Measurements from ENCODE around the gene ANXA8. TPM values are rescaled to one million over a fixed set of nuclear protein-coding genes. Genes with fewer than 3 reads are reported as not detected.

Gene ANXA8
- total and polyA plus RNA-seq, 12 donors, result 0.09 to 1.2 (median 0.41) TPM; not detected in 8

- no peak for ATAC-seq
- no peak for TF ChIP-seq CTCF (IDR thresholded peaks at IDR 0.05)
- H3K4me1 ChIP-seq, result no peaks in the 10 kb centered on the region
- DNase-seq, result no peak
- no peak overlapping the region for H3K4me3 ChIP-seq
- no peak overlapping the region for H3K27ac ChIP-seq
- no peaks in the 10 kb centered on the region for H3K27me3 ChIP-seq
- H3K9me3 ChIP-seq, result peaks cover 0 to 4% (median 0%) of the 10 kb centered on the region in 11 donors
- H3K36me3 ChIP-seq, result no peaks in the 10 kb centered on the region
- 77 to 78% methylated on average over 4 of the region's 4 CpGs for WGBS, 2 donors
- intact Hi-C loops (cut with DNase I), result no loop called here
Observed at GRCh38 chr10:47423476-47423875, 60.4 kb downstream of the ANXA8 start.

GRCh38 chr10:47421057-47421952 is 62.6 kb downstream of the ANXA8 start:
- Histone ChIP-seq H3K27me3 (no peaks in the 10 kb centered on the region), H3K36me3 (no peaks in the 10 kb centered on the region), H3K4me1 (no peaks in the 10 kb centered on the region), H3K27ac (no peak overlapping the region), H3K4me3 (no peak overlapping the region), H3K9me3 (no peaks in the 10 kb centered on the region)
- DNase-seq, result no peak
- no peak for TF ChIP-seq CTCF (IDR thresholded peaks at IDR 0.05)
- no peak for ATAC-seq
- intact Hi-C loops (cut with DNase I), result no loop called here
- whole genome bisulfite sequencing, 2 donors, result 85 to 86% methylated on average over 7 of the region's 7 CpGs

- intact Hi-C loops (cut with DNase I), result no loop called here
- Histone ChIP-seq H3K36me3 (no peaks in the 10 kb centered on the region), H3K4me3 (no peak overlapping the region), H3K27ac (no peak overlapping the region), H3K27me3 (no peaks in the 10 kb centered on the region), H3K9me3 (no peaks in the 10 kb centered on the region), H3K4me1 (no peaks in the 10 kb centered on the region)
- WGBS, 2 donors, result 81 to 89% methylated on average over 14 of the region's 14 CpGs
- no peak for ATAC-seq
- no peak for DNase-seq
- no peak for TF ChIP-seq CTCF (IDR thresholded peaks at IDR 0.05)
Observed at GRCh38 chr10:47420305-47421056, 63.4 kb downstream of the ANXA8 start.

GRCh38 chr10:47419421-47419820 is 64.5 kb downstream of the ANXA8 start:
- intact Hi-C loops (cut with DNase I), result no loop called here
- TF ChIP-seq CTCF (IDR thresholded peaks at IDR 0.05), result no peak
- Histone ChIP-seq H3K27ac (no peak overlapping the region), H3K36me3 (no peaks in the 10 kb centered on the region), H3K4me1 (no peaks in the 10 kb centered on the region), H3K27me3 (no peaks in the 10 kb centered on the region), H3K4me3 (no peak overlapping the region), H3K9me3 (no peaks in the 10 kb centered on the region)
- WGBS, 2 donors, result 86 to 96% methylated on average over 2 of the region's 2 CpGs
- ATAC-seq (no peak), DNase-seq (no peak)
